H1 (cell line): ENCODE data around the gene CBLL1. TPM values are rescaled to one million over a fixed set of nuclear protein-coding genes. Genes with fewer than 3 reads are reported as not detected.

Source experiments
- CTCF ChIA-PET: fragments of 300-600 bp; sonication (Branson Sonifier 250); formaldehyde crosslinking; loops from one replicate; lab custom pipeline; 2021; ENCODE audit not compliant: partially characterized antibody; lab: Charles Lee
- POLR2A ChIA-PET: fragments of 300-600 bp; sonication (Branson Sonifier 250); formaldehyde crosslinking; loops from one replicate; lab custom pipeline; 2021; ENCODE audit warnings: inconsistent platforms; ENCODE audit not compliant: partially characterized antibody; lab: Charles Lee
- DNase-seq, 2 experiments: peaks; one replicate each; pipeline versions ENCODE4 v3.0.0 to v3.0.0-alpha.2; 2010 to 2022; ENCODE audit warnings: low spot score in 2 of 2, low read depth in 1 of 2, mixed read lengths in 1 of 2
- FAIRE-seq: peaks from 2 replicates; lab custom pipeline; 2011; peaks lifted over from hg19 to GRCh38; lab: Jason Lieb, UNC
- H2AFZ ChIP-seq: 2 replicates; pipeline ENCODE4 v1.8.1; 2012; ENCODE audit warnings: low read length, inconsistent platforms
- H2AK5ac ChIP-seq: 2 replicates; pipeline ENCODE4 v1.6.1; 2013; ENCODE audit warnings: low read depth, low read length
- H2BK120ac ChIP-seq: replicated peaks from 2 replicates; pipeline ENCODE3; 2013; ENCODE audit warnings: low read depth, low read length, inconsistent platforms
- H2BK12ac ChIP-seq: 2 replicates; pipeline ENCODE4 v1.6.1; 2013; ENCODE audit warnings: low read depth, low read length
- H2BK15ac ChIP-seq: 2 replicates; pipeline ENCODE4 v1.6.1; 2013; ENCODE audit warnings: low read length
- H2BK20ac ChIP-seq: 2 replicates; pipeline ENCODE4 v1.6.1; 2013; ENCODE audit warnings: low read length
- H2BK5ac ChIP-seq: 2 replicates; pipeline ENCODE4 v1.6.1; 2013; ENCODE audit warnings: low read depth, low read length
- H3K14ac ChIP-seq: 2 replicates; pipeline ENCODE4 v1.6.1; 2013; ENCODE audit warnings: inconsistent platforms; ENCODE audit not compliant: insufficient read length
- H3K18ac ChIP-seq: 2 replicates; pipeline ENCODE4 v1.6.1; 2013; ENCODE audit warnings: low read length; ENCODE audit errors: extremely low read depth
- H3K23ac ChIP-seq: 2 replicates; pipeline ENCODE4 v1.6.1; 2013; ENCODE audit warnings: inconsistent platforms; ENCODE audit not compliant: insufficient read length
- H3K23me2 ChIP-seq: 2 replicates; pipeline ENCODE4 v1.6.1; 2013; ENCODE audit warnings: low read depth, low read length
- H3K27ac ChIP-seq: 2 replicates; pipeline ENCODE4 v1.6.1; 2011; ENCODE audit warnings: low read depth, low read length, inconsistent platforms
- H3K27me3 ChIP-seq, 4 experiments: replicated peaks in 1 of 4; 1 replicate in 1 of 4; 2 replicates in 3 of 4; pipeline versions ENCODE4 v1.6.1 to v1.8.1; 2011 to 2013; ENCODE audit warnings: low read length in 3 of 4, mild to moderate bottlenecking in 3 of 4, inconsistent platforms in 2 of 4, mixed read lengths in 2 of 4, moderate library complexity in 1 of 4; ENCODE audit not compliant: control insufficient read depth in 3 of 4, insufficient read depth in 3 of 4; ENCODE audit errors: extremely low read depth in 1 of 4
- H3K36me3 ChIP-seq, 4 experiments: 2 replicates each; pipeline versions ENCODE4 v1.6.1 to v1.8.1; 2011 to 2013; ENCODE audit warnings: mild to moderate bottlenecking in 4 of 4, low read length in 3 of 4, moderate library complexity in 2 of 4, control low read depth in 1 of 4, inconsistent platforms in 1 of 4; ENCODE audit not compliant: insufficient read depth in 4 of 4, control insufficient read depth in 2 of 4
- H3K4ac ChIP-seq: replicated peaks from 2 replicates; pipeline ENCODE3; 2013; ENCODE audit warnings: low read length, low read depth, mixed read lengths, inconsistent platforms; ENCODE audit not compliant: insufficient read length
- H3K4me1 ChIP-seq, 4 experiments: replicated peaks in 1 of 4; 1 replicate in 1 of 4; 2 replicates in 3 of 4; pipeline versions ENCODE4 v1.6.1 to v1.8.1; 2011 to 2013; ENCODE audit warnings: low read length in 3 of 4, inconsistent platforms in 2 of 4, mixed read lengths in 1 of 4; ENCODE audit not compliant: insufficient read depth in 4 of 4, control insufficient read depth in 3 of 4
- H3K4me2 ChIP-seq, 2 experiments: 2 replicates each; pipeline versions ENCODE4 v1.6.1 to v1.8.1; 2011 to 2013; ENCODE audit warnings: low read depth in 2 of 2, low read length in 2 of 2, control low read depth in 1 of 2, inconsistent platforms in 1 of 2, mild to moderate bottlenecking in 1 of 2; ENCODE audit not compliant: insufficient read depth in 1 of 2
- H3K4me3 ChIP-seq, 4 experiments: fragments of 200-600, 300-600 bp in 1 of 4; sonication (generic), shearing (Covaris generic), sonication (Bioruptor Twin) in 1 of 4; 2 replicates each; pipeline versions ENCODE4 v1.5.1 to v1.8.1; 2011 to 2016; ENCODE audit warnings: low read length in 4 of 4, low read depth in 3 of 4, control low read depth in 2 of 4, inconsistent platforms in 2 of 4, mild to moderate bottlenecking in 2 of 4, mixed read lengths in 1 of 4, moderate library complexity in 1 of 4; ENCODE audit not compliant: insufficient read depth in 2 of 4; ENCODE audit errors: extremely low read depth in 1 of 4
- H3K56ac ChIP-seq: replicated peaks from 2 replicates; pipeline ENCODE3; 2013; ENCODE audit warnings: low read depth, mild to moderate bottlenecking, mixed read lengths, low read length, inconsistent platforms; ENCODE audit not compliant: insufficient read length
- H3K79me1 ChIP-seq: 2 replicates; pipeline ENCODE4 v1.6.1; 2013; ENCODE audit warnings: low read depth, low read length, control low read depth
- H3K79me2 ChIP-seq, 2 experiments: 2 replicates each; pipeline versions ENCODE4 v1.6.1 to v1.8.1; 2012 to 2013; ENCODE audit warnings: low read length in 2 of 2, mild to moderate bottlenecking in 2 of 2, inconsistent platforms in 1 of 2; ENCODE audit not compliant: insufficient read depth in 2 of 2, control insufficient read depth in 1 of 2
- H3K9ac ChIP-seq, 4 experiments: replicated peaks in 1 of 4; 1 replicate in 1 of 4; 2 replicates in 3 of 4; pipeline versions ENCODE4 v1.6.1 to v1.8.1; 2011 to 2013; ENCODE audit warnings: low read depth in 3 of 4, low read length in 3 of 4, control low read depth in 2 of 4, mild to moderate bottlenecking in 2 of 4, moderate library complexity in 2 of 4, inconsistent platforms in 1 of 4; ENCODE audit errors: extremely low read depth in 1 of 4
- H3K9me3 ChIP-seq, 2 experiments: 2 replicates each; pipeline versions ENCODE4 v1.6.1 to v1.8.1; 2012 to 2013; ENCODE audit warnings: mild to moderate bottlenecking in 2 of 2, moderate library complexity in 2 of 2, control low read depth in 1 of 2, inconsistent platforms in 1 of 2, low read depth in 1 of 2, low read length in 1 of 2, mixed read lengths in 1 of 2; ENCODE audit not compliant: insufficient read depth in 2 of 2
- H4K20me1 ChIP-seq, 2 experiments: replicated peaks in 1 of 2; 2 replicates each; pipeline versions ENCODE3 to v1.8.1; 2011 to 2013; ENCODE audit warnings: inconsistent platforms in 2 of 2, low read length in 2 of 2, mild to moderate bottlenecking in 1 of 2; ENCODE audit not compliant: insufficient read depth in 2 of 2, control insufficient read depth in 1 of 2
- H4K5ac ChIP-seq: 2 replicates; pipeline ENCODE4 v1.6.1; 2013; ENCODE audit warnings: low read length, low read depth, mixed read lengths, inconsistent platforms; ENCODE audit not compliant: insufficient read length
- H4K8ac ChIP-seq: 2 replicates; pipeline ENCODE4 v1.8.0; 2013; ENCODE audit warnings: mild to moderate bottlenecking, moderate library complexity, low read length, inconsistent platforms; ENCODE audit not compliant: insufficient read depth; ENCODE audit errors: extremely low read depth
- H4K91ac ChIP-seq: replicated peaks from 2 replicates; pipeline ENCODE3; 2013; ENCODE audit warnings: low read length, mixed read lengths, inconsistent platforms; ENCODE audit not compliant: insufficient read length
- BACH1 ChIP-seq: IDR thresholded peaks from 2 replicates; pipeline ENCODE4 v1.6.1; 2012; ENCODE audit warnings: low read length, improper control_type of control experiment
- CBX5 ChIP-seq: fragments of 300-800, 300-1000 bp; sonication (generic); IDR thresholded peaks from 2 replicates; pipeline ENCODE4 v1.7.1; 2016; ENCODE audit warnings: antibody characterized with exemption, low read length, low read depth
- CTCF ChIP-seq, 3 experiments: IDR thresholded peaks; 1 replicate in 2 of 3; 2 replicates in 1 of 3; pipeline versions ENCODE4 v1.5.1 to v1.6.1; 2011; ENCODE audit warnings: low read length in 3 of 3, mild to moderate bottlenecking in 3 of 3, inconsistent platforms in 2 of 3, low read depth in 1 of 3, moderate library complexity in 1 of 3; ENCODE audit not compliant: insufficient read depth in 1 of 3; ENCODE audit errors: control extremely low read depth in 1 of 3
- POLR2AphosphoS5 ChIP-seq: IDR thresholded peaks from 2 replicates; pipeline ENCODE4 v1.6.1; 2011; ENCODE audit warnings: low read depth, low read length
- TEAD4 ChIP-seq: IDR thresholded peaks from 2 replicates; pipeline ENCODE4 v1.6.1; 2012; ENCODE audit warnings: low read depth, low read length, inconsistent platforms, mixed read lengths
- WGBS, 2 experiments: shearing (Covaris generic) in 1 of 2; methylation state at CpG; one replicate each; pipeline versions ENCODE4 v1.1.6 to v1.1.7; 2013 to 2015; ENCODE audit warnings: low lambda C conversion rate in 2 of 2, mixed read lengths in 2 of 2, inconsistent platforms in 1 of 2, low coverage in 1 of 2, missing lambda C conversion rate in 1 of 2; ENCODE audit not compliant: insufficient replicate concordance in 2 of 2, insufficient coverage in 1 of 2, insufficient read length in 1 of 2; ENCODE audit errors: extremely low coverage in 1 of 2, missing lambda C conversion rate in 1 of 2; 5-methylcytosine and 5-hydroxymethylcytosine counted together
- polyA plus RNA-seq, 7 experiments: library from polyadenylated mRNA; depleted of rRNA in 3 of 7; stranded (reverse) in 5 of 7; unstranded in 2 of 7; fragments of >200 nt in 5 of 7; fragments of 200-250 nt in 2 of 7; gene quantifications; 1 replicate in 5 of 7; 2 replicates in 1 of 7; 4 replicates in 1 of 7; pipeline versions ENCODE4 v1.2.1 to v1.2.3, GENCODE V29; 2011 to 2013; ENCODE audit warnings: missing spikeins in 2 of 7, mixed read lengths in 2 of 7
- total RNA-seq: library from RNA; stranded (reverse); fragmentation: NEBNext Ultra II Directional; extraction: Animal tissue kit (Norgen Biotek cat#: 25700); gene quantifications from 2 replicates; pipeline ENCODE4 v1.2.1, GENCODE V29; 2021

The CBLL1 gene
- total and polyA plus RNA-seq, 2 of the 8 experiments (the other 6 are each of a cell fraction or from before 2014, with no cell fraction given) = 27.0 to 34.0 TPM

- H3K79me1 ChIP-seq = no peaks in the 10 kb centered on the region
- no peaks in the 10 kb centered on the region; a peak in 1 of 7 replicates for H3K27me3 ChIP-seq
- H3K79me2 ChIP-seq = no peaks in the 10 kb centered on the region
- no peak overlapping the region for H3K23ac ChIP-seq
- no peak overlapping the region for H2BK20ac ChIP-seq
- H4K8ac ChIP-seq = no peak overlapping the region
- WGBS, 2 experiments = 86% methylated on average over 1 of the region's 1 CpG; no CpG with 5 or more reads in 1 of the 2 experiments
- no peak overlapping the region for H2BK12ac ChIP-seq
- H4K20me1 ChIP-seq = no peaks in the 10 kb centered on the region
- no peak overlapping the region for H2BK120ac ChIP-seq
- DNase-seq = no peak
- FAIRE-seq = no peak
- H3K23me2 ChIP-seq = no peaks in the 10 kb centered on the region
- CTCF ChIA-PET = interaction anchor here (1.2 to 1.7 kb wide), 2 partner anchors 62 to 91 kb away, joined by 3 to 4 read pairs; no protein-coding TSS in a partner anchor
- no peak overlapping the region for H2BK5ac ChIP-seq
- no peaks in the 10 kb centered on the region for H3K36me3 ChIP-seq
- no peak overlapping the region for H3K4me3 ChIP-seq
- no peak overlapping the region for H3K27ac ChIP-seq
- no peak overlapping the region for H2AFZ ChIP-seq
- H4K91ac ChIP-seq = no peak overlapping the region
- H3K4me2 ChIP-seq = no peak overlapping the region
- no peak overlapping the region for H3K14ac ChIP-seq
- H3K56ac ChIP-seq = no peak overlapping the region
- no peak overlapping the region for H3K18ac ChIP-seq
- H3K9me3 ChIP-seq = no peaks in the 10 kb centered on the region
- no peak overlapping the region for H2BK15ac ChIP-seq
- no peaks in the 10 kb centered on the region; a peak in 1 of 7 replicates for H3K4me1 ChIP-seq
- no peak overlapping the region for H4K5ac ChIP-seq
- TF ChIP-seq TEAD4 = no peak
- no peak for TF ChIP-seq CBX5
- TF ChIP-seq BACH1 = no peak
- TF ChIP-seq POLR2AphosphoS5 = no peak
- no peak for TF ChIP-seq CTCF (IDR thresholded peaks at IDR 0.05; ENCODE audit: control extremely low read depth in 1 of 3, insufficient read depth in 1 of 3, low read depth in 1 of 3, low read length in 3 of 3)
- TF ChIP-seq, all 59 proteins: peak for 0
- Histone ChIP-seq H2AK5ac (no peak overlapping the region), H3K4ac (no peak overlapping the region), H3K9ac (no peak overlapping the region)
- POLR2A ChIA-PET = no interaction called here
Measured at GRCh38 chr7:107783648-107784047, 39.7 kb downstream of the CBLL1 start.
